HG02938 (cell line): ENCODE data around the gene FAM118B.
A peak's percentile ranks its signal among the peaks of the same experiment; 100 is the strongest.
"Not testable (repeated sequence)": the region's sequence is repeated elsewhere in the genome, so short reads cannot be mapped to it uniquely, and the experiment has no call there.

Experiments used
- ATAC-seq: cut with Tn5 transposase; IDR thresholded peaks from one replicate; pipeline ENCODE4 v1.9.1; 2021; ENCODE audit warnings: mild to moderate bottlenecking, moderate library complexity; ENCODE audit not compliant: unreplicated experiment

Gene FAM118B

GRCh38 chr11:126308771-126309170, 97.2 kb downstream of the FAM118B start:
- ATAC-seq, result not testable (repeated sequence)

DNA sequence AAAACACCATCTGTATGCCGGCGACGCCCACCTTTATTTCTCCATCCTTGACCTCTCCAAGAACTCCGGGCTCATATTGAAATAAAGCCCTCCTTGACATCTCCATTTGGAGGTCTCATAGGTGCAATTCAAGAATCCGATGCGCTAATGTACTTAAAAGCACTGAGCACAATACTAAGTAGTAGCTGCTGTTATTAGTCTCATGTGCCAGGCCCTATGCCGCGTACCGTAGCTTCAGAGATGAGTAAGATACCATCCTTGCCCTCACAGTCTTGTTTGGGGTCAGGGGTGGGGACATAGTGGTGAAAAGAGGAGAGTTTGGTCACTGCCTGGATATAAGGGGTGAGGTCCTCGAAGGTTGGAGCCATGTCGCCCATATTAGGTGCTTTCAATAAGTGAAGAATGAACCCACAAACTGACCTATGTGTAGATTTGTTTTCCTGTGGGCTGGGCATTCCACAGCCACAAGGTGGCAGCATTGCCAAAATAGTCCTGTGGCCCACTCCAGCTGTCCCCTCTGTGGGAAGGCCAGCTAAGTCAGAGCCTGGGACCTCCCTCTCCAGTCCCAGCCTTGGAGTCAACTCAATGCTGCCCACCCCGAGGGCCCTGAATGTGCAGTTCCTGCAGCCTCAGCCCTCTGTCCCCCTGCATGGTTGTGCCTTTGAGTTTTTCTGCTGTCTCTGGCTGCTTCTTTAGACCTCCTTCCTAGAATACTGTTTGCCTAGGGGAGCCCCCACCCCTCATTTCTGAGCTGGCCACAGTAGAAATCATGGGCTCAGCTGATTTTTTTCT, 98.8 kb downstream of the FAM118B start:
- no peak for ATAC-seq

DNA sequence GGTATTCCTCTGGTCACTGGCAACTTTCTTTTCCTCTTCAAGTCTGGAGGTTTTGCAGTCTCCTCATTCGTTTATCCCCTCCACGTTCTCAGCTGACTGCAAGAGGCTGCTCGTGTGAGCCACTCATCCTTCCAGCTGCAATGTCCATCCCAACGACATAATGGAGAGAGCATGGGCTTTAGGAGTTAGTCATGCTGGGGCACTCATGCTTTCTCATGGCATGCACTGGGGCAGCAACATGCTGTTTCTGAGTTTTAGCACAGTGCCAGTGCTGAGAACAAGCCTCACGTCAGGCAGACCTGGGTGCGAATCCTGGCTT, 99.4 kb downstream of the FAM118B start:
- ATAC-seq, result no peak

GRCh38 chr11:126311401-126312291, 100.1 kb downstream of the FAM118B start:
- peak; percentile 71 for ATAC-seq
